HL-60 (cell line): ENCODE results near the gene DPP6.

Experiments used
- POLR2AphosphoS5 ChIP-seq: IDR thresholded peaks from 2 replicates; pipeline ENCODE4 v1.6.1; 2012; ENCODE audit warnings: low read depth
- TF ChIP-seq, protein P1 (sequence below): IDR thresholded peaks from one replicate; pipeline ENCODE4 v1.5.1; 2011; ENCODE audit warnings: low read length, control low read depth, inconsistent platforms; ENCODE audit not compliant: insufficient read depth

DNA sequence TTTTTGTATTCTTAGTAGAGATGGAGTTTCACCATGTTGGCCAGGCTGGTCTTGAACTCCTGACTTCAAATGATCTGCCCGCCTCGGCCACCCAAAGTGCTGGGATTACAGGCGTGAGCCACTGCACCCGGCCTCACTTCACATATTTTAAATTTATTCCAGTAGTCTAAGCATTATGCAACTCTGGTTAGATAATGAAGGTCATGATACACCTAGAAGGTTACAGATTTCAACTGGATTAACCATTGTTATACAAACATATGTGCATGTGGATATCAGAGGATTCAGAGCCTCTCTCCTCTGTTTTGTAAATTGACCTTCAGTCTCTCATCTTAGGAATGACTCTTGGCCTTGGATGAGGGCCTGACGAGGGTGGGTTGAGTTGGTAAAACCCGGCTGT is 146.3 kb downstream of the DPP6 start:
- TF ChIP-seq, protein P1, sequence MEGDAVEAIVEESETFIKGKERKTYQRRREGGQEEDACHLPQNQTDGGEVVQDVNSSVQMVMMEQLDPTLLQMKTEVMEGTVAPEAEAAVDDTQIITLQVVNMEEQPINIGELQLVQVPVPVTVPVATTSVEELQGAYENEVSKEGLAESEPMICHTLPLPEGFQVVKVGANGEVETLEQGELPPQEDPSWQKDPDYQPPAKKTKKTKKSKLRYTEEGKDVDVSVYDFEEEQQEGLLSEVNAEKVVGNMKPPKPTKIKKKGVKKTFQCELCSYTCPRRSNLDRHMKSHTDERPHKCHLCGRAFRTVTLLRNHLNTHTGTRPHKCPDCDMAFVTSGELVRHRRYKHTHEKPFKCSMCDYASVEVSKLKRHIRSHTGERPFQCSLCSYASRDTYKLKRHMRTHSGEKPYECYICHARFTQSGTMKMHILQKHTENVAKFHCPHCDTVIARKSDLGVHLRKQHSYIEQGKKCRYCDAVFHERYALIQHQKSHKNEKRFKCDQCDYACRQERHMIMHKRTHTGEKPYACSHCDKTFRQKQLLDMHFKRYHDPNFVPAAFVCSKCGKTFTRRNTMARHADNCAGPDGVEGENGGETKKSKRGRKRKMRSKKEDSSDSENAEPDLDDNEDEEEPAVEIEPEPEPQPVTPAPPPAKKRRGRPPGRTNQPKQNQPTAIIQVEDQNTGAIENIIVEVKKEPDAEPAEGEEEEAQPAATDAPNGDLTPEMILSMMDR, result no peak
- no peak for TF ChIP-seq POLR2AphosphoS5
